Measurements from ENCODE around the gene LRRC42. TPM values are rescaled to one million over a fixed set of nuclear protein-coding genes. Genes with fewer than 3 reads are reported as not detected.

LRRC42 gene
- total RNA-seq, 2 donors from 2014 or later, result 46.0 to 55.1 TPM

- no peak overlapping the region for H3K4me3 Mint-ChIP-seq
- no peaks in the 10 kb centered on the region for H3K27me3 Mint-ChIP-seq (ENCODE audit: insufficient read depth)
- peak; percentile 74 for DNase-seq
- Histone ChIP-seq H3K27me3 (ENCODE audit: control insufficient read depth, insufficient read depth, low read length, poor library complexity, severe bottlenecking) (no peaks in the 10 kb centered on the region), H3K27ac (ENCODE audit: low read depth, low read length) (no peak overlapping the region), H3K9ac (ENCODE audit: extremely low read depth, low read length, poor library complexity, severe bottlenecking) (no peak overlapping the region), H3K9me3 (ENCODE audit: control insufficient read depth, low read length) (no peaks in the 10 kb centered on the region), H3K4me3 (ENCODE audit: low read length) (no peak overlapping the region), H3K4me1 (ENCODE audit: control insufficient read depth, insufficient read depth, low read length) (peaks cover 7% of the 10 kb centered on the region), H3K36me3 (ENCODE audit: control insufficient read depth, insufficient read depth, low read length) (no peaks in the 10 kb centered on the region)
- H3K4me1 Mint-ChIP-seq, result peaks cover 23% of the 10 kb centered on the region
- no peaks in the 10 kb centered on the region for H3K36me3 Mint-ChIP-seq (ENCODE audit: low read depth)
- WGBS, 2 experiments (ENCODE audit: insufficient coverage in 1 of 2, insufficient read length in 1 of 2), result 93 to 96% methylated on average over 10 to 13 of the region's 13 CpGs
- peak; percentile 57 for TF ChIP-seq CTCF (conservative IDR thresholded peaks at IDR 0.05)
- H3K27ac Mint-ChIP-seq, result no peak overlapping the region
- H3K9me3 Mint-ChIP-seq, result no peaks in the 10 kb centered on the region
Measured at GRCh38 chr1:53979712-53980450, 33.7 kb downstream of the LRRC42 start.

GRCh38 chr1:53981220-53981619 lies 35.1 kb downstream of the LRRC42 start:
- H3K27ac Mint-ChIP-seq, result peak overlapping the region; percentile 22
- Histone ChIP-seq H3K27me3 (ENCODE audit: control insufficient read depth, insufficient read depth, low read length, poor library complexity, severe bottlenecking) (no peaks in the 10 kb centered on the region), H3K4me3 (ENCODE audit: low read length) (no peak overlapping the region), H3K9ac (ENCODE audit: extremely low read depth, low read length, poor library complexity, severe bottlenecking) (no peak overlapping the region), H3K4me1 (ENCODE audit: control insufficient read depth, insufficient read depth, low read length) (peaks cover 7% of the 10 kb centered on the region), H3K9me3 (ENCODE audit: control insufficient read depth, low read length) (no peaks in the 10 kb centered on the region), H3K36me3 (ENCODE audit: control insufficient read depth, insufficient read depth, low read length) (no peaks in the 10 kb centered on the region), H3K27ac (ENCODE audit: low read depth, low read length) (no peak overlapping the region)
- no peak overlapping the region for H3K4me3 Mint-ChIP-seq
- H3K4me1 Mint-ChIP-seq, result peaks cover 23% of the 10 kb centered on the region
- no peaks in the 10 kb centered on the region for H3K9me3 Mint-ChIP-seq
- H3K27me3 Mint-ChIP-seq (ENCODE audit: insufficient read depth), result no peaks in the 10 kb centered on the region
- WGBS, 2 experiments (ENCODE audit: insufficient coverage in 1 of 2, insufficient read length in 1 of 2), result 84 to 98% methylated on average over 6 of the region's 6 CpGs
- no peaks in the 10 kb centered on the region for H3K36me3 Mint-ChIP-seq (ENCODE audit: low read depth)
- no peak for TF ChIP-seq CTCF (conservative IDR thresholded peaks at IDR 0.05)
- no peak for DNase-seq

DNA sequence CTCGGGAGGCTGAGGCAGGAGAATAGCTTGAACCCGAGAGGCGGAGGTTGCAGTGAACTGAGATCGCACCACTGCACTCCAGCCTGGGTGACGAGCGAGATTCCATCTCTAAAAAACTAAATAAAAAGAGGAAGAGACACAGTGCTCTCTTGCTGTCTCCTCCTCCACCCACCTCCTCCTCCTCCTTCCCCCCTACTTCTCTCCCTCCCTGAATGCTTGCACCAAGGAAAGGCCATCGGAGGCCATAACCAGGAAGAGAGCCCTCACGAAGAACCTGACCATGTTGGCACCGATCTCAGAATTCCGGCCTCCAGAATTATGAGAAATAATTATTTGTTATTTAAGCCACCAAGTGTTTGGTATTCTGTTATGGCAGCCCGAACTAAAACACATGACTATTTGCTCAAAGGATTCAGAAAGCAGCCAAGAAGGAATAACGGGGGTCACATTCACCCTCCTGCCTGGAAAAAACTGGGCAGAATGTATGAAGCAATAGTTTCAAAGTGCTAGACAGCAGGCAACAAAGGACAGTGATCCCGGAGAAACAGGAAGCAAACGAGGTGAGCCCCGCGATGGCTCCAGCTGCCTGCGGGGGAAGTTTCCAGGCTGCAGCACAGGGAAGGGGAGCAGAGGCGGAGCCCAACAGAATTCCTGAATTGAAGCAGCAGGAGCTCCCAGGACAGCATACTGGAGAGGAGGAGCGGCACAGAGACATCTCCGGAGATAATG lies 36.0 kb downstream of the LRRC42 start:
- H3K9me3 ChIP-seq (ENCODE audit: control insufficient read depth, low read length), result no peaks in the 10 kb centered on the region
- peak; percentile 90 for DNase-seq
- no peak for TF ChIP-seq CTCF (conservative IDR thresholded peaks at IDR 0.05)
- no peak overlapping the region for H3K27ac ChIP-seq (ENCODE audit: low read depth, low read length)
- no peaks in the 10 kb centered on the region for H3K36me3 ChIP-seq (ENCODE audit: control insufficient read depth, insufficient read depth, low read length)
- Mint-ChIP-seq H3K36me3 (ENCODE audit: low read depth) (no peaks in the 10 kb centered on the region), H3K4me3 (peak overlapping the region; percentile 40), H3K27me3 (ENCODE audit: insufficient read depth) (no peaks in the 10 kb centered on the region), H3K4me1 (peaks cover 23% of the 10 kb centered on the region), H3K9me3 (no peaks in the 10 kb centered on the region), H3K27ac (peak overlapping the region; percentile 13)
- no peak overlapping the region for H3K9ac ChIP-seq (ENCODE audit: extremely low read depth, low read length, poor library complexity, severe bottlenecking)
- peak overlapping the region; percentile 71 for H3K4me3 ChIP-seq (ENCODE audit: low read length)
- WGBS, 2 experiments (ENCODE audit: insufficient coverage in 1 of 2, insufficient read length in 1 of 2), result 40 to 52% methylated on average over 16 to 20 of the region's 20 CpGs
- H3K27me3 ChIP-seq (ENCODE audit: control insufficient read depth, insufficient read depth, low read length, poor library complexity, severe bottlenecking), result no peaks in the 10 kb centered on the region
- H3K4me1 ChIP-seq (ENCODE audit: control insufficient read depth, insufficient read depth, low read length), result peaks cover 7% of the 10 kb centered on the region
